Calu3 (cell line): ENCODE results near the gene HEBP1. TPM values are rescaled to one million over a fixed set of nuclear protein-coding genes. Genes with fewer than 3 reads are reported as not detected.

Source experiments
- BruUV-seq: library from RNA; stranded (reverse); fragments of 400-500 nt; replicated peaks from 2 replicates; lab custom pipeline; 2021; lab: Mats Ljungman, UMichigan
- CTCF ChIA-PET: fragments of 300-600 bp; sonication (Branson Sonifier 250); formaldehyde crosslinking; loops from one replicate; lab custom pipeline; 2022; ENCODE audit warnings: antibody characterized with exemption; lab: Charles Lee
- DNase-seq: peaks from one replicate; pipeline ENCODE4 v3.0.0; 2022
- H3K27ac Mint-ChIP-seq: one replicate; pipeline ENCODE4 v1.8.0; 2022; ENCODE audit warnings: mixed read lengths; ENCODE audit not compliant: unreplicated experiment
- H3K27me3 Mint-ChIP-seq: one replicate; pipeline ENCODE4 v1.8.0; 2022; ENCODE audit warnings: mixed read lengths; ENCODE audit not compliant: unreplicated experiment
- H3K36me3 Mint-ChIP-seq: one replicate; pipeline ENCODE4 v1.8.0; 2022; ENCODE audit warnings: mild to moderate bottlenecking, moderate library complexity, mixed read lengths; ENCODE audit not compliant: insufficient read depth, unreplicated experiment
- H3K4me1 Mint-ChIP-seq: one replicate; pipeline ENCODE4 v1.8.0; 2022; ENCODE audit warnings: mild to moderate bottlenecking, low read depth, mixed read lengths; ENCODE audit not compliant: unreplicated experiment
- H3K4me3 Mint-ChIP-seq: one replicate; pipeline ENCODE4 v1.8.0; 2022; ENCODE audit warnings: mild to moderate bottlenecking, low read depth, moderate library complexity, mixed read lengths; ENCODE audit not compliant: unreplicated experiment
- H3K9me3 Mint-ChIP-seq: one replicate; pipeline ENCODE4 v1.8.0; 2022; ENCODE audit warnings: low read depth, mixed read lengths; ENCODE audit not compliant: unreplicated experiment
- intact Hi-C: fragments of 100-400 bp; cut with micrococcal nuclease; formaldehyde crosslinking; loops from one replicate; pipeline ENCODE4 v1.10.0; 2022; ENCODE audit not compliant: unreplicated experiment
- total RNA-seq: library from RNA; stranded (reverse); gene quantifications from 2 replicates; pipeline ENCODE4 v1.2.3, GENCODE V29; 2022
- TF ChIP-seq, protein P1 (sequence below): fragments of 200-600 bp; IDR thresholded peaks from one replicate; pipeline ENCODE4 v1.8.0; 2022; ENCODE audit warnings: antibody characterized with exemption; ENCODE audit not compliant: unreplicated experiment

Gene HEBP1
- total RNA-seq, 1 experiment from 2014 or later = 10.6 TPM

DNA sequence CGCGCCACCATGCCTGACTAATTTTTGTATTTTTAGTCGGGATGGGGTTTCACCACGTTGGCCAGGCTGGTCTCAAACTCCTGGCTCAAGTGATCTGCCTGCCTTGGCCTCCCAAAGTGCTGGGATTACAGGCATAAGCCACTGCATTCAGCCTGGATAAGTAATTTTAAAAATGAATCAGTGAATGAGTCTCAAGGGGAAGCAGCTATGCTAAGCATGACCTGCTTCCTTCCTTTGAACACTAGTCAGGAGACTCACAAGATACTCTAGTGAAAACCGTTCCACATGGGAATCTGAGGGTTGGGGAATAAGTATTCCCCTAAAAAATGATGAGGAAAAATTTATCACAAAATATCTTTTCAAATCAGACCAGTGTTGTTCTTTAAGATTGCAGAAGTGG, 33.4 kb upstream of the HEBP1 start:
- TF ChIP-seq, protein P1, sequence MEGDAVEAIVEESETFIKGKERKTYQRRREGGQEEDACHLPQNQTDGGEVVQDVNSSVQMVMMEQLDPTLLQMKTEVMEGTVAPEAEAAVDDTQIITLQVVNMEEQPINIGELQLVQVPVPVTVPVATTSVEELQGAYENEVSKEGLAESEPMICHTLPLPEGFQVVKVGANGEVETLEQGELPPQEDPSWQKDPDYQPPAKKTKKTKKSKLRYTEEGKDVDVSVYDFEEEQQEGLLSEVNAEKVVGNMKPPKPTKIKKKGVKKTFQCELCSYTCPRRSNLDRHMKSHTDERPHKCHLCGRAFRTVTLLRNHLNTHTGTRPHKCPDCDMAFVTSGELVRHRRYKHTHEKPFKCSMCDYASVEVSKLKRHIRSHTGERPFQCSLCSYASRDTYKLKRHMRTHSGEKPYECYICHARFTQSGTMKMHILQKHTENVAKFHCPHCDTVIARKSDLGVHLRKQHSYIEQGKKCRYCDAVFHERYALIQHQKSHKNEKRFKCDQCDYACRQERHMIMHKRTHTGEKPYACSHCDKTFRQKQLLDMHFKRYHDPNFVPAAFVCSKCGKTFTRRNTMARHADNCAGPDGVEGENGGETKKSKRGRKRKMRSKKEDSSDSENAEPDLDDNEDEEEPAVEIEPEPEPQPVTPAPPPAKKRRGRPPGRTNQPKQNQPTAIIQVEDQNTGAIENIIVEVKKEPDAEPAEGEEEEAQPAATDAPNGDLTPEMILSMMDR = no peak
- no TSS peak for BruUV-seq
- Mint-ChIP-seq H3K27me3 (peaks cover 28% of the 10 kb centered on the region), H3K4me1 (no peaks in the 10 kb centered on the region), H3K9me3 (no peaks in the 10 kb centered on the region), H3K4me3 (no peak overlapping the region), H3K27ac (no peak overlapping the region), H3K36me3 (no peaks in the 10 kb centered on the region)
- CTCF ChIA-PET = interaction anchor here (0.6 kb wide), 1 partner anchor 209 kb away, joined by 3 read pairs; no protein-coding TSS in a partner anchor
- DNase-seq = no peak
- intact Hi-C loops = no loop called here

DNA sequence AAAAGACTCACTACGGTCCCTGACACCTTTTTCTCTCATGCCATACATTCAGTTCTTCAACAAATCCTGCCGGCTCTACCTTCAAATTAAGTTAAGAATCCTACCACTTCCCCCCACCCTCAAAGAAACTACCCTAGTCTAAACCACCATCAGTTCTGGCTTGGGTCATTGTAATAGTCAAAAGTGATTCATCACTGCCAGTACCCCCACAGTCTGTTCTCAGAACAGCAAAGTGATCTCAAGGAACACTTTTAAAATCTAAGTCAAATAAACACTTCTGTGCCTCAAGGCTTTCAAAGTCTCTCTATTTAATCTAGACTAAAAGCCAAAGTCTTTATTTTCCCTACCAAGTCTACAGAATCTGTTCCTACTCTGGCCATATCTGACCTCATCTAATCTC, 32.1 kb upstream of the HEBP1 start:
- no peak for DNase-seq
- no peaks in the 10 kb centered on the region for H3K4me1 Mint-ChIP-seq
- TF ChIP-seq, protein P1 = no peak
- no peaks in the 10 kb centered on the region for H3K36me3 Mint-ChIP-seq
- CTCF ChIA-PET = no interaction called here
- H3K27ac Mint-ChIP-seq = no peak overlapping the region
- peaks cover 16% of the 10 kb centered on the region for H3K27me3 Mint-ChIP-seq
- no TSS peak for BruUV-seq
- intact Hi-C loops = no loop called here
- no peak overlapping the region for H3K4me3 Mint-ChIP-seq
- no peaks in the 10 kb centered on the region for H3K9me3 Mint-ChIP-seq

DNA sequence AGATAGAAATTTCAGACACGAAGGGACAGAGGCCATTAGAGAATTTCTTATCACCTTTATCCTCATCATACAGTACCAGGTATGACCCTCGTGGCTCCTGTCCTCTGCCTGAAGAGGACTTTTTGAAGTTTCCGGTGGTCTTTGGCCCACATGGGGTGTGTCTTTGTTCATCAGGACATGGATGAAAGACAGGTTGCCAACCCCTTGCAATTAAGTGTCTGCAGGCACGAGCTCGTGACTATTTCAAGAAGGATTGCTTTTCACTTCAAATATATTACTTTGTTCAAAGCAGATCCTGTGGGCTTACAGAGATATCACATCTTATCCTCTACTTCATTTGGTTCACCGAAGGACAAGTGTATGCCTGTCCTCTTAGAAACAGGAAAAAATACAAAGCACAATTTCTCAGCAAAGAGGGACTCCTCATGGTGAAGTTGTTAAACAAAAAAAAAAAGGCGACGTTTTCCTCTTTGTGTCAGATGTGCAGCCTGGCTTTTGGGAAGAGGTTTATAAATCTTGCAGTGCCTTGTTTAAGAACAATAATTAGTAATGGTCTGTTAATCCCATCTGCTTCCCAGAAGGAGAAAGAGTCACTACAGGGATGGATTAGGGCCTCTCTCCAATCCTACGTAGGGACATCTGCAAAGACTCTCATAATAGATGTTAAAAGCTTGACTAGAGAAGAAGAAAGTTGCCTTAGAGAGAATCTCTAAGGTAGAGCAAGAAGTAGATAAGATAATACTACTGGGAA, 30.7 kb upstream of the HEBP1 start:
- TF ChIP-seq, protein P1 = no peak
- H3K36me3 Mint-ChIP-seq = no peaks in the 10 kb centered on the region

DNA sequence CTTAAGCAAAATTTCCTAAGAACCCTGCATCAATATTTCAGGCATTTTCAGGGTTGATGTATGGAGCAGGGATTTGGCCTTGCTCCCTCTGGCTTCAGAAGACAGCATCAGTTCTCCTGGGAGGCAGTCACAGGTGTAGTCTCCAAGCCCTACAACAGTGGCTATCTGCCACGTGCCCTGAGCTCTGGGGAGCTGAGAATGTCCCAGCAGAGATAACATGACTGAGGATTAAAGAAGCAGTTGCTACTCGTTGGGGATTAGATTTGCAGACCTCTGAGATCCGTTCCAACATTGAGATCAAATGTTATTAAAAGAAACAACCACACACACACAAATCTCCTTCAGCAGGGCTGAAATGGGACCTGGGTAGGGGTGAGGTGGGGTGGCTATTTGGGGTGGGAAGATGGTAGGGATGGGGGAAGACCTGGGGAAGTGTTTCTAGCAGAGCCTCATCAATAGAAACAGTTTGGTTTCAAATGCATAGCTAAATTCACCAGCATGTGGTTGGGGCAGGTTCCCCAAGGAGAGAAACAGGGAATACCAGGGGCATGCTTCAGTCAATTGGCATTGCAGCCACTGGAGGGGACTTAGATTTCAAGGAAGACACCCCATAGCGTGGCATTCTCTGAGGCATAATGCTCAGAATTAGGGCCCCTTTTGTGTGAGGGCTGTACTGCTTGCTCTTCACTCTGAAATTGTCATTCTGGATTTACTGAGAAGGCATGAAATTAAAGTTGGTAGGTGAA, 28.9 kb upstream of the HEBP1 start:
- no TSS peak for BruUV-seq
- Mint-ChIP-seq H3K27me3 (peaks cover 28% of the 10 kb centered on the region), H3K36me3 (no peaks in the 10 kb centered on the region), H3K4me1 (no peaks in the 10 kb centered on the region), H3K4me3 (no peak overlapping the region), H3K27ac (no peak overlapping the region), H3K9me3 (no peaks in the 10 kb centered on the region)
- TF ChIP-seq, protein P1 = no peak
- DNase-seq = no peak
- CTCF ChIA-PET = no interaction called here
- intact Hi-C loops = no loop called here

More for the DNA sequence above, 30.7 kb upstream of the HEBP1 start:
- peaks cover 13% of the 10 kb centered on the region for H3K27me3 Mint-ChIP-seq
- no TSS peak for BruUV-seq
- H3K4me1 Mint-ChIP-seq = no peaks in the 10 kb centered on the region
- H3K27ac Mint-ChIP-seq = no peak overlapping the region
- CTCF ChIA-PET = interaction anchor here (0.7 kb wide), 2 partner anchors 12 to 211 kb away, joined by 3 to 4 read pairs; no protein-coding TSS in a partner anchor
- no peaks in the 10 kb centered on the region for H3K9me3 Mint-ChIP-seq
- intact Hi-C loops = no loop called here
- no peak overlapping the region for H3K4me3 Mint-ChIP-seq
- DNase-seq = no peak
